K562 (cell line): ENCODE results near the gene SYNJ2. TPM values are rescaled to one million over a fixed set of nuclear protein-coding genes. Genes with fewer than 3 reads are reported as not detected.

Experiments used
- COPS2 ChIP-seq: fragments of 450-650 bp; conservative IDR thresholded peaks from 2 replicates; pipeline ENCODE4 v1.6.1; 2016; ENCODE audit warnings: mild to moderate bottlenecking, moderate library complexity
- CREB3 ChIP-seq: fragments of 450-650 bp; conservative IDR thresholded peaks from 2 replicates; pipeline ENCODE4 v1.6.1; 2016; ENCODE audit warnings: missing genetic modification characterization, low read depth, mild to moderate bottlenecking, missing compliant biosample characterization, moderate library complexity
- DDX20 ChIP-seq: fragments of 450-650 bp; IDR thresholded peaks from 2 replicates; pipeline ENCODE4 v1.6.1; 2016; ENCODE audit warnings: missing genetic modification characterization, low read depth, mild to moderate bottlenecking, missing compliant biosample characterization, moderate library complexity
- DMBX1 ChIP-seq: fragments of 250-450 bp; sonication (Bioruptor Pico); IDR thresholded peaks from 2 replicates; pipeline ENCODE4 v1.8.0; 2022; ENCODE audit warnings: inconsistent platforms, mild to moderate bottlenecking, moderate library complexity, borderline replicate concordance
- E4F1 ChIP-seq: fragments of 250-450 bp; sonication (Bioruptor Pico); IDR thresholded peaks from 2 replicates; pipeline ENCODE4 v1.5.0; 2021; ENCODE audit warnings: mild to moderate bottlenecking, borderline replicate concordance
- EZH2 ChIP-seq: IDR thresholded peaks from 2 replicates; pipeline ENCODE4 v1.6.1; 2012; ENCODE audit warnings: low read depth, mild to moderate bottlenecking, inconsistent platforms, low read length, borderline replicate concordance
- GTF2A2 ChIP-seq: IDR thresholded peaks from 2 replicates; pipeline ENCODE4 v1.6.1; 2016; ENCODE audit warnings: mild to moderate bottlenecking, missing genetic modification characterization, missing compliant biosample characterization
- HNRNPLL ChIP-seq: fragments of 200-400 bp; formaldehyde crosslinking; IDR thresholded peaks from 2 replicates; pipeline ENCODE4 v1.6.1; 2017; ENCODE audit warnings: low read length, low read depth, mild to moderate bottlenecking; ENCODE audit not compliant: poor library complexity, severe bottlenecking
- NR2F6 ChIP-seq: fragments of 450-650 bp; formaldehyde crosslinking; IDR thresholded peaks from 2 replicates; pipeline ENCODE4 v1.4.0; 2020; ENCODE audit warnings: mild to moderate bottlenecking
- NR4A1 ChIP-seq, 2 experiments: fragments of 250-450 bp in 1 of 2; fragments of 450-650 bp in 1 of 2; sonication (Bioruptor Pico) in 1 of 2; IDR thresholded peaks; 2 replicates each; pipeline versions ENCODE4 v1.4.0 to v1.6.1; 2016 to 2020; ENCODE audit warnings: mild to moderate bottlenecking in 2 of 2, missing compliant biosample characterization in 1 of 2, missing genetic modification characterization in 1 of 2, moderate library complexity in 1 of 2
- PRPF4 ChIP-seq: fragments of 200-400 bp; formaldehyde crosslinking; IDR thresholded peaks from one replicate; pipeline ENCODE4 v1.6.1; 2017; ENCODE audit warnings: low read length, low read depth, mild to moderate bottlenecking; ENCODE audit not compliant: insufficient read depth, poor library complexity, severe bottlenecking
- TAF1 ChIP-seq: IDR thresholded peaks from 2 replicates; pipeline ENCODE4 v1.6.1; 2011; ENCODE audit warnings: mild to moderate bottlenecking, low read length, moderate library complexity; ENCODE audit not compliant: insufficient read depth, control insufficient read depth, severe bottlenecking; ENCODE audit errors: extremely low read depth
- THRB ChIP-seq: fragments of 450-650 bp; formaldehyde crosslinking; conservative IDR thresholded peaks from 2 replicates; pipeline ENCODE4 v1.4.0; 2022; ENCODE audit warnings: mild to moderate bottlenecking, missing genetic modification characterization
- ZBTB1 ChIP-seq: sonication (generic); formaldehyde crosslinking; IDR thresholded peaks from 2 replicates; pipeline ENCODE4 v1.8.1; 2023; ENCODE audit warnings: missing genetic modification reagents, low read depth, mild to moderate bottlenecking, borderline replicate concordance
- ZFP30 ChIP-seq: fragments of 250-450 bp; sonication (Bioruptor Pico); IDR thresholded peaks from 2 replicates; pipeline ENCODE4 v1.8.0; 2022; ENCODE audit warnings: moderate library complexity, mild to moderate bottlenecking, inconsistent platforms, borderline replicate concordance
- ZNF197 ChIP-seq: fragments of 200-800 bp; sonication (Bioruptor generic); IDR thresholded peaks from 2 replicates; pipeline ENCODE4 v1.6.1; 2016; ENCODE audit warnings: low read depth, missing genetic modification characterization, missing compliant biosample characterization
- ZNF23 ChIP-seq: fragments of 250-450 bp; sonication (Bioruptor Pico); IDR thresholded peaks from 2 replicates; pipeline ENCODE4 v1.4.0; 2020; ENCODE audit warnings: mild to moderate bottlenecking
- ZNF253 ChIP-seq: fragments of 250-450 bp; sonication (Bioruptor Pico); conservative IDR thresholded peaks from 2 replicates; pipeline ENCODE4 v1.6.1; 2021; ENCODE audit warnings: mild to moderate bottlenecking
- ZNF263 ChIP-seq: sonication (generic); formaldehyde crosslinking; IDR thresholded peaks from 2 replicates; pipeline ENCODE4 v1.8.0; 2022; ENCODE audit warnings: mild to moderate bottlenecking, missing genetic modification reagents, borderline replicate concordance
- ZNF395 ChIP-seq: fragments of 200-800 bp; sonication (Bioruptor generic); IDR thresholded peaks from 2 replicates; pipeline ENCODE4 v1.6.1; 2017; ENCODE audit warnings: missing genetic modification characterization, missing compliant biosample characterization
- polyA plus RNA-seq, 8 experiments: library from polyadenylated mRNA; depleted of rRNA in 4 of 8; stranded (reverse) in 5 of 8; unstranded in 3 of 8; fragments of >200 nt; fragmentation: Nextera tagmentation in 2 of 8; fragmentation: Illumina TruSeq in 1 of 8; extraction: Ambion mirVana in 2 of 8; extraction: Trizol in 1 of 8; gene quantifications; 2 replicates each; pipeline versions ENCODE4 v1.2.1 to v1.2.3, GENCODE V29; 2011 to 2014; ENCODE audit warnings: inconsistent platforms in 1 of 8, missing spikeins in 1 of 8
- total RNA-seq, 7 experiments: library from RNA; depleted of rRNA in 6 of 7; stranded (reverse); fragments of >200 nt in 6 of 7; fragmentation: Illumina TruSeq in 2 of 7; extraction: Trizol in 2 of 7; gene quantifications; 2 replicates each; pipeline versions ENCODE4 v1.2.1 to v1.2.3, GENCODE V29; 2011 to 2021; ENCODE audit warnings: low replicate concordance in 1 of 7

The SYNJ2 gene
- total and polyA plus RNA-seq, 9 of the 15 experiments (the other 6 are each of a cell fraction or from before 2014, with no cell fraction given) = 3.0 to 27.7 (median 17.8) TPM

- no peak for TF ChIP-seq THRB
- no peak for TF ChIP-seq TAF1
- no peak for TF ChIP-seq E4F1 (CRISPR knock-in tag)
- TF ChIP-seq NR4A1 (CRISPR knock-in tag; IDR thresholded peaks at IDR 0.05) = no peak
- TF ChIP-seq NR4A1 (tag; IDR thresholded peaks at IDR 0.05) = no peak
- no peak for TF ChIP-seq ZBTB1 (CRISPR knock-in tag)
- 0 out of 2 replicates have a peak, but pooled peaks have one; percentile 22 for TF ChIP-seq GTF2A2 (tag)
- no peak for TF ChIP-seq EZH2
- TF ChIP-seq PRPF4 = no peak
- TF ChIP-seq ZNF263 = peak; percentile 77; the same call in 1 of the 2 replicates
- TF ChIP-seq ZNF395 = no peak
- TF ChIP-seq CREB3 (tag) = no peak
- TF ChIP-seq HNRNPLL = no peak
- TF ChIP-seq ZNF197 (CRISPR knock-in tag) = no peak
- TF ChIP-seq DMBX1 (CRISPR knock-in tag) = 0 out of 2 replicates have a peak, but pooled peaks have one; percentile 36
- TF ChIP-seq ZFP30 (CRISPR knock-in tag) = no peak
- TF ChIP-seq ZNF253 (CRISPR knock-in tag) = no peak
- TF ChIP-seq DDX20 = no peak
- no peak for TF ChIP-seq NR2F6
- no peak for TF ChIP-seq ZNF23 (CRISPR knock-in tag)
- no peak for TF ChIP-seq COPS2
These were observed 1.1 kb downstream of the SYNJ2 start (continued) for GRCh38 chr6:157982563-157983405.
